ENCODE measurements around the gene AK8.

- no peak for TF ChIP-seq POLR2A (IDR thresholded peaks at IDR 0.05)
- TF ChIP-seq CTCF (IDR thresholded peaks at IDR 0.05): no peak
Measured at GRCh38 chr9:132834343-132834742, 43.7 kb downstream of the AK8 start.
